GM18499 (cell line): ENCODE data around the gene FAM174C.

Experiments used
- ATAC-seq: cut with Tn5 transposase; IDR thresholded peaks from one replicate; pipeline ENCODE4 v1.9.1; 2021; ENCODE audit warnings: moderate number of reproducible peaks; ENCODE audit not compliant: insufficient read depth, unreplicated experiment

Gene FAM174C

DNA sequence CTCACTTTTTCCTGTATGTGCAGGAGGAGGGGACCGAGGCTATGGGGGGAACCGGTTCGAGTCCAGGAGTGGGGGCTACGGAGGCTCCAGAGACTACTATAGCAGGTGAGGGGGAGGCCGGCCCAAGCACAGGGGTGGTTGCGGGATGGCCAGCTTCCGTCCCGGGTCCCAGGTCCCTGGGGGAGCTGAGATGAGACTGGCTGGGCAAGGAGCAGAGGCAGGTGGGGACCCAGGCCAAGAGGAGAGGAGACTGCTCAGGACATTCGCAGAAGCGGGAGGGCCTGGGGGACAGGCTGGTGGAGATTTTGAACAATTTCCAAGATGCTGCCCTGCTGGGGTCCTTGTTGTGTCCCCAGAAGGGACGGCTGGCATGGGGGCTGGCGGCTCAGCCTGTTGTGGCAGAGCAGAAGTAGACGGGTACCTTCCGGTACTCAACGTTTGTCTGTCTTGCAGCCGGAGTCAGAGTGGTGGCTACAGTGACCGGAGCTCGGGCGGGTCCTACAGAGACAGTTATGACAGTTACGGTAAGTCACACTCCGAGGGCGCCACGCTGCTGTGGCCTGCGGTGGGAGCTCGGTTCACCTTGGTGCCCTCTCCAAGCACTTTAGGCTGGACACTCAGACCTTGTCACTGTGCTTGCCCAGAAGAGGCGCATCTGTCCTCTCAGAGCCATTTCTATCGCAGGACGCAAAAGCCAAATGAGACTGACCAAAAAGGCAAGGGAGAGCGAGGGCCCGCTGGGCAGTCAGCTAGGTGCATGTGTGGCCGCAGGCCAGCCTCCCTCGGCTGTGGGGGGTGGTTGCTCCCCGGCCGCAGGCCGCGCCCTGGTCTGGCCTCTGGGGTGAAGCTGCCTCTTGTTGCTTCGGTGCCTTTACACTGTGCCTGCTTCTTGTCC is 3.6 kb upstream of the FAM174C start:
- ATAC-seq, result no peak

DNA sequence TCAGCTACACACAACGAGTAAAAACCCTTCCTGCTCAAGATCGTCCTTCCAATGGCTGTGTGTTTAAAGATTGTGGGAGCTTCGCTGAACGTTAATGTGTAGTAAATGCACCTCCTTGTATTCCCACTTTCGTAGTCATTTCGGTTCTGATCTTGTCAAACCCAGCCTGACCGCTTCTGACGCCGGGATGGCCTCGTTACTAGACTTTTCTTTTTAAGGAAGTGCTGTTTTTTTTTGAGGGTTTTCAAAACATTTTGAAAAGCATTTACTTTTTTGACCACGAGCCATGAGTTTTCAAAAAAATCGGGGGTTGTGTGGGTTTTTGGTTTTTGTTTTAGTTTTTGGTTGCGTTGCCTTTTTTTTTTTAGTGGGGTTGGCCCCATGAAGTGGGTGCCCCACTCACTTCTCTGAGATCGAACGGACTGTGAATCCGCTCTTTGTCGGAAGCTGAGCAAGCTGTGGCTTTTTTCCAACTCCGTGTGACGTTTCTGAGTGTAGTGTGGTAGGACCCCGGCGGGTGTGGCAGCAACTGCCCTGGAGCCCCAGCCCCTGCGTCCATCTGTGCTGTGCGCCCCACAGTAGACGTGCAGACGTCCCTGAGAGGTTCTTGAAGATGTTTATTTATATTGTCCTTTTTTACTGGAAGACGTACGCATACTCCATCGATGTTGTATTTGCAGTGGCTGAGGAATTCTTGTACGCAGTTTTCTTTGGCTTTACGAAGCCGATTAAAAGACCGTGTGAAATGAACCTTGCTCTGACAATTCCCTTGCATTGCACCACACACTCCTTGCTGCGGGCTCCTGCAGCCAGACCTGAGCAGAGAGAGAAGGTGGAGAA is 2.7 kb upstream of the FAM174C start:
- no peak for ATAC-seq

DNA sequence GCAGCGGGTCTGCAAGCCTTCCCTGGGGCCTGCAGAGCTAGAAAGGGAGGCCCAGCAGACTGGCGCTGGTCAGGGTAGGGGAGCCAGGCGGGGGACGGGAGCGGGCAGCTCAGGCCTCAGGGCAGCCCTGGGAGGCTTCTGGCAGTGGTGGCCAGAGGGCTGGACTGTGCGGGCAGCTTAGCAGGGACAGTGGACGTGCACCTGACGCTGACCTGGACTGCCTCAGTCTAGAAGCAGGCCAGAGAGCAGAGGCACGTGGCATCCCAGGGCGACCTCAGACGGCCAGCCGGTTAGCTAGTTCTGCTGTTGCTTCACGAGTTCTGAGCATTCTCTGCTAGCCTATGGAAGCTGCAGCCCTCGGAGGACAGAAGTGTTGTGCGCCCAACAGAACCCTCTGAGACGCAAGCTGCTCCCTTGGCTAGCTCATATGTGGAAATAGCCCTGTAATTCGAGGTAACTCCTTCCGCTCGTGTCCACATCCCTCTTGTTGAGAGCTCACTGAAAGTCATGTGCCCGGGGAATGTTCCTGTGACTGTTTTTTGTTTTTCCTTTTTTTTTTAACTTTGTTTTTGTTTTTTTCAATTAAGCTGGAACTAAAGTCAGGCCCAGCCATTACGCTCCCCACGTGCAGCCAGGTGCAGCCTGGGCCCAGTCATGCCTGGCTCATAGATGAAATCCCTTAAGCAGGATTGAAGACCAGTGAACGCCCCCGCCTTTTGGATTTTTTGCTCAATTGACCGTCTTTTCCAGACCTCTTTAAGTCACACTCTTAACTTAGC is 1.9 kb upstream of the FAM174C start:
- no peak for ATAC-seq

DNA sequence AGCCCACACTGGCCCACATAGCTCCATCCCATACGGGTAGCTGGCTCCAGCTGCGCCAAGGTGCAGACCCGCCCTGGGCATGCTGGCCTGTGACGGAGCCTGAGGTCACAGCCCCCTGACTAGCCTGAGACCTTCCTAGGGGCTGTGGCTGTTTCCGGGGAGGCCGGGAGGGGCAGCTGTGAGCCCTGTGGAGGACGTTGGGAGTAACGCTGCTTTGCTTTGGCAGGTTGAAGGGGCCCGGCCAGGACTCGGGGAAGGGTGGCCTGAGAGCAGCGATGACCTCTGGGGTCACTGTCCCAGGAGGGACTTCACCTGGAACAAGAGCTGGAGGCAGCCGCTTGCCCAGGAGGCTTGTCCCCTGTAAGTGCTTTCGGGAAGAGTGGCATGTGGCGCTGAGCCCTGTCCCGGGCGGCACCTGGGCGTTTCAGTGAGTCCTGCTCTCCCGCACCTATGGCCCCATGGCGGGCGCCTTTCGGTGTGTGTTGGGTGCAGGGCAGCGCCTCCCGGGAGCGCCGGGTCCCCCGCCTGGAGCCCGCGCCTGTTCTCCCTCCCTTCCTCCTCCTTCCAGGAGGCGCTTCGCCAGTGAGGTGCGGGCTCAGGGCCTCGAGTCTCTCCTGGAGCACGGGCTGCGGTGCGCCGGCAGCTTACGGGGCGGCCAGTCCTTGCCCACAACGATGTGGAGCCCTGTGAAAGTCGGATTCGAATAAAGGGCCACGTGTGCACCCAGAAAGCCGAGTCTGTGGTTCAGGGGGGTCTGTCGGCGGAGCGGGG is 1.1 kb upstream of the FAM174C start:
- ATAC-seq, result no peak

DNA sequence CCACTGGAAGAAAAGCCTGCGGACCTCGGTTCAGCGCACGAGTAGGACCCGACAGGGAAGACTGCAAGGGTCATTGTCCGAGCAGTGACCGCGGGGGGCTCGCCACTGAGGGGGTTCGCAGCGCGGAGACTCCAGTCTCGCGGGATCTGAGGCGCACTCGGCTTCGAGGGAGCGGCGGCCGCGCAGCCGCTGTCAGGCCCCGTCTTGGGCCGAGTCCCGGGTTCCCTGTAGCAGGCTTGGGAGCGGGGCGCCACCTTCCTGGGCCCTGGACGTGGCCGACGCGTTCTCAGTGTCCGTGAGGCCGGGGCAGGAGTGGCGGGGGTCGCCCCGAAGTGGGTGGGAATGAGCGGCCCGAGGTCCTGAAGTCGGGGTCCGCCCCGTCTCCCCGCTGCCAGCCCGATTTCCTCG is 474 bp upstream of the FAM174C start:
- no peak for ATAC-seq

DNA sequence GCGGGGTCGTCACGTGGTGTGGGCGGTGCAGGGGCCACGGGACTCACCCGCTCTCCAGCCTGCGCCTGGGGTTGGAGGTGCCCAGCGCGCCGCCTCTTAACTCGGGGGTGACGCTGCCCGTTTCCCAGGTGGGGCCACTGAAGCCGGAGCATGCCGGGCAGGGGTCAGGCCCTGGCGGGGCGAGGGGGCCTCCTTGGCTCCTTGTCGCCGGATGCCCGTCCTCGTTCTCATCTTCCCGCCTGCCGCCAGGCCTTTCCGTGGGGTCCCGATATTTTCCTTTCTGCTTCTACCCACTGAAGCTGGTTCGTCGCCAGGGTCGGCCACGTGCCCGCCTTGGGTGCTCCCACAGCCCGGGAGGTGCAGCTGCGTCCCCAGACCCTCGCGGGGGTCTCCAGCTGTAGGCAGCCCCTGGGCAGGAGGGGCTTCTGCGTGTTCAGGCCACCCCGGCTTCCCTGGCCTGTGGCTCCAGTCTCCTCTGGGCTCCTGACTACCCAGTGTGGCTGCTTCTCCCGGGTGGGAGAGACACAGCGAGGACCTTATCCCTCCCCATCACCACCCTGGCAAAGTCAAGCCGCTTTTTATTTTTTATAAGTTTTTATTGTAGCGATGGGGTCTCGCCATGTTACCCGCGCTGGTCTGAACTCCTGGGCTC is 772 bp downstream of the FAM174C start:
- ATAC-seq, result no peak

DNA sequence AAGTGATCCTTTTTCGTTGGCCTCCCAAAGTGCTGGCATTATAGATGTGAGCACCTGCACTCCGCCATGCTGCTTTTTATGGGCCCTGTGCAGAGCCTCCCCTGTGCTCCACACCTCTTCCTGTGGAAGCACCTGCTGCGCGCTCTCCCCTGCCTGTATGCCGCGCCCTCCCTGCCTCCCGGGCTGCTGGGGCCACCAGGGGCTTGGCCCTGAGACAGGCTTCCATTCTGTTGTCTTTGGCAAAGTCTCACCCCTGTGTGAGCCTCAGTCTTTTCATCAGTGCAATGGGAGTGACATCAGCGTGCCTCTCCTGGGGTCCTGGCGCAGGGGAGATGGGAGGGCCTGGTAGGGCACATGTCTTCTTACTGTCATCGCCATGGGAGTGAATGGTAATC is 1.3 kb downstream of the FAM174C start:
- ATAC-seq, result no peak

DNA sequence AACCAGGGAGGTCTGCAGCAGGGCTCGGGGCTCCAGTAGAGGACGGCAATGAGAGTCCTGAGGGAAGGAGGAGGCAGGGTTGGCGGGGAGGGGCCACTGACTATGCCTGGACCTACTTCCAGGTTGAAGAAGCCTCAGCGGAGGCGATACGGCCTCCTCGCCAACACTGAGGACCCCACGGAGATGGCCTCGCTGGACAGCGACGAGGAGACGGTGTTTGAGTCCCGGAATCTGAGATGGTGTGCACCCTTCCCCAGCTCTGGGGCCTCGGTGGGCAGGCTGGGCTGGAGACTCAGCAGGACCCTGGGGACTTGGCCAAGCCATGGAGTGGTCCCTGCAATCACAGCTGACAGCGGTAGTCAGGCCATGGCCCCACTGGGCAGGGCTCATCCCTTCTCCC is 1.7 kb downstream of the FAM174C start:
- no peak for ATAC-seq

DNA sequence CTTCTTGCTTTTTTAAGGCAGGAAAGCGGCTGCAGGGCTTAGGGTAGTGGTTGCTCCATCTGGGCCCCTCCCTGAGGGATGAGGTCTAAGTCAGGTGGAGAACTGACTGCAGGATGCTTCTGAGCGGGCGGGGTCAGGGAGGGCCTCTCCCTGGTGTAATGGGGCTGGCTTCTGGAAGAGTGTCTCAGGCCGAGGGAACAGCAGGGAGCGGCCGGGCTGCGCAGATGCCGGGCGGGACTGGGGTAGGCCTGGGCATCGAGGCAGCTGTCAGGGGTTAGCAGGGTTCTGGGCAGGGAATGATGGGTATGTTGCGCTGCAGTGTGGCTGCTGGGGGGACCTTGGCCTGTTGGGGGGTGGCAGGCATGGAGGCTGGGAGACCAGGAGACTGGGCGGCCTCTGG is 2.7 kb downstream of the FAM174C start:
- ATAC-seq, result no peak

DNA sequence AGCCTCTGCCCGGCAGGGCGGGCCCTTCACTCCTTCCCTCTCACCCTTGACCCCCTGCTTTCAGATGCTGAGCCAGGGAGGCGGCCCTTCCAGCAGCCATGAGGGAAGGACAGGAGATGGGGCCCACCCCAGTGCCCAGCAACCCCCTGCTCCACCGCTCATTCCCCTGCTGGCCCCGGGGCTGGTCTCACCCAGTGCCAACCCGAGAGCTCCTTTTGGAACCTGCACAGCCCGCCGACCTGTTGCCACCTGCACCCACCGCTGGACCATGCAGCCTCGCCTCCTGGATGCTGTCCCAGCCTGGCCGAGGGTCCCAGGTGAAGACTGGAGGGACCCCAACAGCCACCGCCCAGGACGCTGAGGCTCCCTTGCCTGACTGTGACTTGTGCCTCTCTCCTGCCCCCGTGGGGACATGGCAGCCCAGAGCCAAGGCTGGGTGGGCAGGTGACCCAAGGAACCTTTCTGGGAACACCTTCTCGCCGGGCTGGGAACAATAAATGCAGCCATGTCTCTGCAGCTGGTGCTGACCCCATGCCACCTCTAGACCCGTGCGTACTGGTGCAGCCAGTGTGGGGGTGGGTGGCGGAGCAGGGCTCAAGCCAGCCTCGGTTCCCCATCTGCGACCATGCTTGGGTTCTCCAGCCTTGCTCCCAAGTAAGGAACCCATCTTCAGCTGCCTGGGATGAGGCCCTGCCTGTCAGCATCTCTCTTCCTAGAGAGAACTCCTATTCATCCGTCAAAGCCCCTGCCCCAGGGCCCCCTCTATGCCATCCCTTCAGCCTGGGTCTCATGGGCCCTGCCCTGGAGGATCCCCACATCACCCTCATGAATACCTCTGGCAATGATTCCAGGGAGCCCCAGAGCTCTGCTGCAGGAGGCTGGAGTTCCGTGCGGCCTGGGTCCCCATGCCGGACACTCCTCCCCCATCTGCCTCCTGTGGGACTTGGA is 3.7 kb downstream of the FAM174C start:
- no peak for ATAC-seq

DNA sequence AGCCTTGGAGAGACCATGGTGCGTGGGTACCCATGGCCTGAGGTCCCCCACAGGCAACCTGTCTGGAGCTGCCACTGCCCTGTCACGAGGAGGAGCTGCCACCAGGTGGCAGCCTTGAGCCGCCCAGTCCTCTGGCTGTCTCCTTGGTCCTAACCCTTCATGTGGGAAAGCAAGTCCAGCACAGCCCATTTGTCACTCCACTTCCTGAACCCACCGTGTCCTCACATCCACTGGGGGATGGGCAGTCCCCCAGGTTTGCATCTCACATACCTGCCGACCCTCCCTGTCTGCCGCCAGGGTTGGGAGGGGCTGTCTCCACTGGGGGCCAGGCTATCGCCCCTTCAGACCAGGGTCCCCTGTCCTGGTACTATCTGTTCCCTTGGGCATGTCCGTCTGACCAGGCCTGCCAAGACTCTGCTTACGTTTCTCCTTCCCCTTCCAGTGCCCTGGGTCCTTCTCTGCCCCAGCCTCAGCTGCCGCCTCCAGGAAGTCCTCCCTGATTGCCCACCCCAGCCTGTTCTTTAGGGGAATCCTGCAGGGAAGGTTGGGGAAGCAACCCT is 4.5 kb downstream of the FAM174C start:
- no peak for ATAC-seq

DNA sequence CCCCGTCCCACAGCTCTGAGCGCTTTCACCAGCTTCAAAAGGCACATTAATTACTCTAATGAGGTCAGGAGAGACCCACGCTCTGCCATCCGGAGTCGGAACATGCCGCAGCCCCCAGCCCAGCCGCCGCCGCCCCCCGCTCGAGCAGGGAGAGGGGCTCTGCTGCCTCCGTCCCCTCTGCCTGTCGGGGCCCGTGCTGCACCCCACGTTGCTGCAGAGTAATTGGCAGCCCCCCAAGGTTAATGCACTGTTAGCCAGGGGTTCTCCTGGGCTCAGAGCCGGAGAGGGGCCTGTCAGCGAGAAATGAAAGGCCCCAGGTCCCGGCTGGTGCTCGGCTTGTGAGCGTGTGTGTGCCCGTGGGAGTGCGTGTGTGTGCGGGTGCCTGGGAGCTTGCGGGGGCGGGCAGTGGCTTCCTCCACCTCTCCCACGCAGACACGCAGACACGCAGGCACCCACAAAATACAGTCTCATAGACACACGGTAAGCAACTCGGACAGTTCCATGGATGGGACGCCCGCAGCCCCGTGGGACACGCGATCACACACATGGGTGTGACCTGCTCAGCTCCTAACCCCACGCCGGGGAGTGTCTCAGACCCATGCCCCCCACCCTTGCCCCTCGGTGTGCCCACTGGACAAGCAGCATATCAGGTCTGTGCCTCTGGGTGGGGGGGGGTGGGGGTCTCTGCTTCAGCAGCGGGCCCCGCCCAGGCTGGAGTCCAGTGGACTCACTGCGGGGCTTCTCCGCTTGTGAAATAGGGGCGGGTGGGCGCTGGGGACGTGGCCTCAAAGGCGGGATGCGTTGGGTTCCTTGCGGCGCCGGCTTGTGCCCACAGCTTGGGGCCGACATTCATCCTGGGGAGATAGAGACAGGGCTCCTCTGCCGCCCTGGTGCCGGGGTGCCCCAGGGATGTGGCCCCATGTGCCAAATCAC is 5.6 kb downstream of the FAM174C start:
- no peak for ATAC-seq

DNA sequence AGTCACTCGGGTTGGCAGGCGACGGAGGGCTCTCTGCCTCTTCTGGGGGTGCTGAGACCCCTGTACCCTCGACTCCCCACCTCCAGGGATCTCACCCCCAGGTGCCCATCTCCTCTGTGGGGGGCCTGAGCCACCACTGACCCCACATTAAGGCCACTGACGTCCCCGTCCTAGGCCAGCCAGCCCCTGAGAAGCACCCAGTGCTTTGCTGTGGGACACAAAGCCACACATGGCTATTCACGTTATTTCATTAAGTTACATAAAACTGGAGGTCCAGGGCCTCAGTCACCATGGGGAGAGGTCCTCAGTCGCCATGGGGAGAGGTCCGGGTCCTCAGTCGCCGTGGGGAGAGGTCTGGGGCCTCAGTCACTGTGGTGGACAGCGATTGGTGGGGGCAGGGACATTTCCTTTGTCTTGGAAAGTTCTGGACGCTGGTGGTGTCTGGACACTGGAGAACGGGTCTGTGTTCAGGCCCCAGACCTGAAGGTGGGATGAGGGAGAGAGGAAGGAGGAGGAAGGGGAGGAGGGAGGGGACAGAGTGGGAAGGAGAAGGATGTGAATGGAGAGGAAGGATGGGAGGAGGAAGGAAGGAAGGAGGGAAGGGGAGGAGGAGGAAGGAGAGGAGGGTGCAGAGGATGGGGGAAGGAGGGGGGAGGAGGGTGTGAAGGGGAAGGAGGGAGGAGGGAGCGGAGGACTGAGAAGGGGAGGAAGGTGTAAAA is 6.4 kb downstream of the FAM174C start:
- no peak for ATAC-seq

DNA sequence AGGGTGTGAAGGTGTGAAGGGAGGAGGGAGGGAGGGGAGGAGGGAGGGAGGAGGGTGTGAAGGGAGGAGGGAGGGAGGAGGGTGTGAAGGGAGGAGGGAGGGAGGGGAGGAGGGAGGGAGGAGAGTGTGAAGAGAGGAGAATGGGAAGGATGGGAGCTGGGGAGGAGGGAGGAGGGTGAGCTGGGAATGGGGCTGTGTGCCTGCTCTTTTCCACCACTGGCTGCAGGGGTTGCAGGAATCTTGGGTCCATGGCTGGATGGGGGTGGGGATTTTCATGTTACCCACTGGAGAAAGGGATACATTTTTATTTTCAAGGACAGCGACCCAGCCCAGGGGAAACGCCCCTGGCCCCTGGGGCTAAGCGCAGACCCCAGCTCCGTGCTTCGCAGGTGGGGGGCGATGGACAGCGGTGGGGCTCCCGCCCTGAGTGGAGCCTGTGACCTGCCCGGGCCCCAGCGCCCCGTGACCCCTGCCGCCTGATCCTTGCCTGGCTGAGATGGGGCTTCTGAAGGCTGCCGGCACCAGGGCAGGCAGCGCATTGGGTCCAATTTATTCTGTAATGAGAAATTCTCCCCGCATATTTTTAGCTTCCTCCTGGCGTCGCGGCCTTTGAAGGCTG is 7.4 kb downstream of the FAM174C start:
- no peak for ATAC-seq

DNA sequence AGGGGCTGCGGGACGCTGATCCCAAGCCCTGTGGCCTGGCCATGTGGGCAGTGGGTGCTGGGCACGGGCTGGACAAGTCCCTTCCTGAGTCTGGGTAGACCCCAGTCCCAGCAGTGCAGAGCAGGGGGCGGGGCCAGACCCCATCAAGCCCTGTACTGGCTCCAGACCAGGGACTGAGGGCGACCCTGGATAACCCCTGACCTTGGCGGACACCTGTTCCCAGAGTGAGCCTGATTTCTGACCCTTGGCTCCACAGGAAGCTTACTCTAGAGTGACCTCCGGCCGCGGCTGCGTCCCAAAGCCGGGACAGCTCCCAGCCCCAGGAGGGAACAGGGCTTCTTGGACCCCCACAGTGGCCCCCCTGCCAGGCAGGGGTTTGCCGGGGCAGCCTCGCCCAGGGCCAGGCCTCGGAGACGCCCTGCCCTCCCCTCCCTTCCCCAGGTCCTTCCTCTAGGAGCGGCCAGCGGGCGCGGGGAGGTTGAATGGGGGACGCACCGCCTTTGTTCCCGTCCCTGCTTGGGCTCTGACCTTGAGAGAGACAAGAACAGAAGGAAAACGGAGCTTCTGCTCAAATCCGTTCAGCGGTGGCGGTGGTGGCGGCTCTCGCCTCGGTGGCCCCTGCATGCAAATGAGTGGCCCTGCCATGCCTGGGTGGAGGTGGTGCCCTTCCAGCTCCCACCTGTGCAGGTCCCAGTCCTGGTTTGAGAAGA is 8.0 kb downstream of the FAM174C start:
- ATAC-seq, result no peak
